GM12891 (cell line): ENCODE measurements around the gene POU2F2.

Source experiments
- POLR2A ChIP-seq: IDR thresholded peaks from 2 replicates; pipeline ENCODE4 v1.6.1; 2011; ENCODE audit warnings: low read depth, low read length, control low read depth
- POLR2AphosphoS5 ChIP-seq: IDR thresholded peaks from 2 replicates; pipeline ENCODE4 v1.6.1; 2011; ENCODE audit warnings: low read depth, low read length, control low read depth
- POU2F2 ChIP-seq: IDR thresholded peaks from 2 replicates; pipeline ENCODE4 v1.6.1; 2011; ENCODE audit warnings: low read depth, mild to moderate bottlenecking, control low read depth, low read length, moderate library complexity
- SPI1 ChIP-seq: IDR thresholded peaks from 2 replicates; pipeline ENCODE4 v1.6.1; 2011; ENCODE audit warnings: low read depth, low read length, control low read depth
- TAF1 ChIP-seq: IDR thresholded peaks from 2 replicates; pipeline ENCODE4 v1.6.1; 2011; ENCODE audit warnings: low read depth, low read length, control low read depth

DNA sequence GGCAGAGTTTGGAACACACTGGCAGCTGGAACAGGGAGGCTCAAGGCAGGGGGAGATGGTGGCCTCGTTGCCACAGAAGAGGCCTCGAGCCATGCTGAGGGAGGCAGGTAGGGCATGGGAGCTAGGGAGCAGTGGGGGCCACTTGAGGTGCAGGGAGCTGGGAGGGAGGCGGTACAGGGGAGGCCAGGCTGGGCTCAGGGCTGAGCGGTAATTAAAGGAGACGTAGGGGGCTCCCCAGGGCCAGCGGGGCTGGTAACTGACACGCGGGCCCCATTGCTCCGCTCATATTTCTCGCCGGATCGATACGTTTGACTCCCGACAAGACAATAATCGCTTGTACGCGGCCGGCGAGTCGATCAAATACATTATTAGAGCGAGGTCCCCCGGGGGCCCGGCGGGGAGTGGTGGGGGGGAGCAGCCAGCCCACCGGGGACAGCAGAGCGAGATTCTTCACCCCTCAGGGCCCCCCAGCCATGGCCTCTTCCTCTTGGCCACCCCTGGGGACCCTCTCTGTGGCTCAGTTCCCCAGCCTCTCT, 2.4 kb upstream of the POU2F2 start:
- TF ChIP-seq POLR2A (no peak), POLR2AphosphoS5 (no peak), TAF1 (no peak), POU2F2 (no peak), SPI1 (no peak)
